ENCODE results near the gene ZNF83.
A peak's percentile ranks its signal among the peaks of the same experiment; 100 is the strongest.
"Not testable (repeated sequence)": the region's sequence is repeated elsewhere in the genome, so short reads cannot be mapped to it uniquely, and the experiment has no call there.

Gene ZNF83

GRCh38 chr19:52637718-52638585 lies at the start of gene ZNF83:
Gene ZNF83 (minus strand): TSS chr19:52638355.
- in situ Hi-C loops (cut with MboI; ENCODE audit: low pct_unique_long_range_greater_than_20kb, low sequenced_read_pairs, unreplicated experiment), result no loop called here
- peak; percentile 97 for DNase-seq (ENCODE audit: low spot score)
- TF ChIP-seq CTCF (IDR thresholded peaks at IDR 0.05; ENCODE audit: extremely low read depth, insufficient read depth, missing control alignments), result no peak

- in situ Hi-C loops (cut with MboI; ENCODE audit: low pct_unique_long_range_greater_than_20kb, low sequenced_read_pairs, unreplicated experiment), result no loop called here
- DNase-seq (ENCODE audit: low spot score), result no peak
- no peak for TF ChIP-seq CTCF (IDR thresholded peaks at IDR 0.05; ENCODE audit: extremely low read depth, insufficient read depth, missing control alignments)
Observed at GRCh38 chr19:52687684-52688083, 49.5 kb upstream of the ZNF83 start.

- DNase-seq (ENCODE audit: low spot score), result no peak
- in situ Hi-C loops (cut with MboI; ENCODE audit: low pct_unique_long_range_greater_than_20kb, low sequenced_read_pairs, unreplicated experiment), result no loop called here
- no peak for TF ChIP-seq CTCF (IDR thresholded peaks at IDR 0.05; ENCODE audit: extremely low read depth, insufficient read depth, missing control alignments)
Observed at GRCh38 chr19:52685811-52686210, 47.7 kb upstream of the ZNF83 start.

GRCh38 chr19:52681216-52681615 lies 43.1 kb upstream of the ZNF83 start:
- DNase-seq (ENCODE audit: low spot score); in situ Hi-C loops (cut with MboI; ENCODE audit: low pct_unique_long_range_greater_than_20kb, low sequenced_read_pairs, unreplicated experiment): not testable (repeated sequence)

GRCh38 chr19:52679598-52679997 lies 41.4 kb upstream of the ZNF83 start:
- DNase-seq (ENCODE audit: low spot score), result no peak
- in situ Hi-C loops (cut with MboI; ENCODE audit: low pct_unique_long_range_greater_than_20kb, low sequenced_read_pairs, unreplicated experiment), result no loop called here
- TF ChIP-seq CTCF (IDR thresholded peaks at IDR 0.05; ENCODE audit: extremely low read depth, insufficient read depth, missing control alignments), result no peak

- in situ Hi-C loops (cut with MboI; ENCODE audit: low pct_unique_long_range_greater_than_20kb, low sequenced_read_pairs, unreplicated experiment); DNase-seq (ENCODE audit: low spot score): not testable (repeated sequence)
Observed at GRCh38 chr19:52675239-52675638, 37.1 kb upstream of the ZNF83 start.

GRCh38 chr19:52673014-52673413 lies 34.9 kb upstream of the ZNF83 start:
- in situ Hi-C loops (cut with MboI; ENCODE audit: low pct_unique_long_range_greater_than_20kb, low sequenced_read_pairs, unreplicated experiment), result no loop called here
- no peak for TF ChIP-seq CTCF (IDR thresholded peaks at IDR 0.05; ENCODE audit: extremely low read depth, insufficient read depth, missing control alignments)
- no peak for DNase-seq (ENCODE audit: low spot score)

All from GM13977 (cell line).